Measurements from ENCODE around the gene RAB3IL1. TPM values are rescaled to one million over a fixed set of nuclear protein-coding genes. Genes with fewer than 3 reads are reported as not detected.
"Not testable (repeated sequence)": the region's sequence is repeated elsewhere in the genome, so short reads cannot be mapped to it uniquely, and the experiment has no call there.

Gene RAB3IL1, protein sequence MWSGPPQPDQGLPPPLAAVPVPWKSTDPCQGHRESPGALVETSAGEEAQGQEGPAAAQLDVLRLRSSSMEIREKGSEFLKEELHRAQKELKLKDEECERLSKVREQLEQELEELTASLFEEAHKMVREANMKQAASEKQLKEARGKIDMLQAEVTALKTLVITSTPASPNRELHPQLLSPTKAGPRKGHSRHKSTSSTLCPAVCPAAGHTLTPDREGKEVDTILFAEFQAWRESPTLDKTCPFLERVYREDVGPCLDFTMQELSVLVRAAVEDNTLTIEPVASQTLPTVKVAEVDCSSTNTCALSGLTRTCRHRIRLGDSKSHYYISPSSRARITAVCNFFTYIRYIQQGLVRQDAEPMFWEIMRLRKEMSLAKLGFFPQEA
- total RNA-seq = 1 to 10 TPM; 2.6 to 8.9 (median 5.4) TPM

DNA sequence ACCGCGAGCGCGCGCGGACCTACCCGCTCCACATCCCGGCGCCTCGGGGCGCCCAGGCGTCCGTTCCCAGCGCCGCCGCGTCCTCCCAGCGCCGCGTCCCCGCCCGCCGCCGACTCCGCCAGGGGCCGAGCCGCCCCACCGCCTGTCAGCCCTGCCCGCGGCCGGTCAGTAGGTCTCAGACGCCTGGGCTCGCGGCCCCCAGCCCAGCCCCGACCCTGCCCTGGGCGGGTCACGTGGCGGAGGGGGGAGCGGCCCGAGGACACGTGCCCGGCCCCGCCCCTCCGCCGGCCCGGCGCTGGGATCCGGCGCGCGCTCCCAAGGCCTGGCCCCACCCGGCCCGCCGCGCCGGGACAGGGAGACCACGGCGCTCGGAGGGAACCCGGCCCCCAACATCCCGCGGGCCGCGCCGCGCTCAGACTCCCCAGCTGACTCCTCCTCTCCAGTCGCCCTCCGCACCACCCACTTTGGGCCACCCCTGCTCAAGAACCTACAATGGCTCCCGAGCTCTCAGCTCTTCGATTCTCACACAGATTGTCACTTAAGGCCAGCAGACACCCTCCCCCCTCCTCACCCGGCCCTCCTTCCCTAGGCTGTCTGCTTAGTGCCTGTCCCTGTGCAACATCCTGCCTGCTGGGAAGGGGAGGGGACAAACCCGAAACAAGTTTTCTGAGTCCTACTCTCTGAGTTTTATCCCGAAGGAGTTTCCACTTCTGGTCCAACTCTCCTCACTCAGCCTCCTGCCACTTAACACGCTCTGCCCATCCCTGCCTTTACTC lies at the start of gene RAB3IL1:
TSS of gene RAB3IL1 (minus strand) at position 233 of the 776 bp plus-strand sequence. CDS start at position 34, 199 bp downstream.
- peaks cover 52% of the 10 kb centered on the region for H3K4me1 ChIP-seq
- peaks cover 23% of the 10 kb centered on the region for H3K27me3 ChIP-seq
- H3K27ac ChIP-seq = peak within 1 kb of the TSS; percentile 82
- no peaks in the 10 kb centered on the region for H3K36me3 ChIP-seq
- peak within 1 kb of the TSS; percentile 79 for H3K4me3 ChIP-seq
- 4% methylated on average over 13 of the region's 74 CpGs for WGBS
- TF ChIP-seq POLR2A (IDR thresholded peaks at IDR 0.05) (peak in 1 of 2 donors; percentile 59), EP300 (IDR thresholded peaks at IDR 0.05) (no peak)
- no peaks in the 10 kb centered on the region for H3K9me3 ChIP-seq
- peak; percentile 86 to 88 for DNase-seq (ENCODE audit: low spot score in 2 of 2)

DNA sequence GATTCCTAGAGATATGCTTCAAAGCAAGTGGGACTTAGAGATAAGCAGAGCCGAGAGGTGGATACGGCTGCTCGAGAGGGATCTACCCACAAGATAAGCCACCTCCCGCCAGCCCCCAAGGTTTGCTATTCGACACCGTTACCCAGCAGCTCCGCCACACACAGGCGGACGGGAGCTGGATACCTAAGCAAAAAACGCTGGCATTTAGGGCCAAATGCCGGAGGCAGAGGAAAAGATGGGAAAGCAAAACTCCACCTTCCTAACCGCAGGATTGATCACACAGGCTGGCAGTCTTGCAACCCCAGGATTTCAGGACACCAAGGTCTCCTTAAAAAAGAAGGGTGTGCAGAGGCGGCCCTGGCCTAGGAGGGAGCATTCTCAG lies 49.4 kb upstream of the RAB3IL1 start:
- TF ChIP-seq POLR2A (IDR thresholded peaks at IDR 0.05) (no peak), CTCF (IDR thresholded peaks at IDR 0.05) (no peak), POLR2AphosphoS5 (IDR thresholded peaks at IDR 0.05) (no peak), EP300 (IDR thresholded peaks at IDR 0.05) (no peak)
- Histone ChIP-seq H3K27ac (peak overlapping the region; percentile 99), H3K36me3 (peaks cover 18% of the 10 kb centered on the region), H3K9me3 (no peaks in the 10 kb centered on the region), H3K4me3 (peak overlapping the region; percentile 76), H3K4me1 (peaks cover 81% of the 10 kb centered on the region), H3K27me3 (no peaks in the 10 kb centered on the region)
- peak; percentile 73 to 74 for DNase-seq (ENCODE audit: low spot score in 2 of 2)
- under 1% methylated on average over 13 of the region's 13 CpGs for WGBS

DNA sequence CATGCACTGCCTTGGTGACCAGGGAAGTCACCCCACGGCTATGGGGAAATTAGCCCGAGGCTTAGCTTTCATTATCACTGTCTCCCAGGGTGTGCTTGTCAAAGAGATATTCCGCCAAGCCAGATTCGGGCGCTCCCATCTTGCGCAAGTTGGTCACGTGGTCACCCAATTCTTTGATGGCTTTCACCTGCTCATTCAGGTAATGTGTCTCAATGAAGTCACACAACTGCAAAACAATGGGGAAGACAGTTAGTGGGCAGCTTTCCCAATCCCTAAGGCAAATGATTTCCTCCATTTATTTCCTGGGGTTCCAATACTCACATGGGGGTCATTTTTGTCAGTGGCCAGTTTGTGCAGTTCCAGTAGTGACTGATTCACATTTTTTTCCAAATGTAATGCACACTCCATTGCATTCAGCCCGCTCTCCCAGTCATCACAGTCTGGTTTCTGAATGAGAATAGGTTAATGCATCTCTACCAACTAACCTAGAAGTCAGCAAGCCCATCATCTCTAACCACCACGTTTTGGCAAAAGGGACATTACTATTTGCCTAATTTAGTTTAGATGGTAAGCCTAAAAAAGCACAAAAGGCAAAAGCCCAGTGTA lies 47.4 kb upstream of the RAB3IL1 start:
- H3K36me3 ChIP-seq = peaks cover 18% of the 10 kb centered on the region

GRCh38 chr11:61964058-61964665 lies 46.8 kb upstream of the RAB3IL1 start:
- Histone ChIP-seq H3K4me1 (peaks cover 63% of the 10 kb centered on the region), H3K9me3 (no peaks in the 10 kb centered on the region), H3K4me3 (peak overlapping the region; percentile 76), H3K27me3 (no peaks in the 10 kb centered on the region), H3K36me3 (peaks cover 18% of the 10 kb centered on the region), H3K27ac (peak overlapping the region; percentile 61)
- peak; percentile 44 to 45 for DNase-seq (ENCODE audit: low spot score in 2 of 2)
- TF ChIP-seq EP300 (IDR thresholded peaks at IDR 0.05) = no peak
- peak in 1 of 2 donors; percentile 9 for TF ChIP-seq POLR2A (IDR thresholded peaks at IDR 0.05)
- WGBS = 51% methylated on average over 4 of the region's 4 CpGs

More for the DNA sequence above, 47.4 kb upstream of the RAB3IL1 start:
- H3K4me1 ChIP-seq = peaks cover 67% of the 10 kb centered on the region
- H3K4me3 ChIP-seq = peak overlapping the region; percentile 76
- not testable (repeated sequence) for H3K27ac ChIP-seq, H3K9me3 ChIP-seq, H3K27me3 ChIP-seq
- WGBS = 37% methylated on average over 9 of the region's 9 CpGs
- peak; percentile 73 to 74 for DNase-seq (ENCODE audit: low spot score in 2 of 2)

GRCh38 chr11:61963282-61964057 lies 46.1 kb upstream of the RAB3IL1 start:
- no peaks in the 10 kb centered on the region for H3K27me3 ChIP-seq
- H3K9me3 ChIP-seq = no peaks in the 10 kb centered on the region
- peak; percentile 57 to 74 for DNase-seq (ENCODE audit: low spot score in 2 of 2)
- no peak for TF ChIP-seq EP300 (IDR thresholded peaks at IDR 0.05)
- peak in 1 of 2 donors; percentile 8 for TF ChIP-seq POLR2A (IDR thresholded peaks at IDR 0.05)
- peak overlapping the region; percentile 61 for H3K27ac ChIP-seq
- peak overlapping the region; percentile 76 for H3K4me3 ChIP-seq
- H3K4me1 ChIP-seq = peaks cover 57% of the 10 kb centered on the region
- H3K36me3 ChIP-seq = peaks cover 18% of the 10 kb centered on the region
- 55% methylated on average over 10 of the region's 10 CpGs for WGBS

DNA sequence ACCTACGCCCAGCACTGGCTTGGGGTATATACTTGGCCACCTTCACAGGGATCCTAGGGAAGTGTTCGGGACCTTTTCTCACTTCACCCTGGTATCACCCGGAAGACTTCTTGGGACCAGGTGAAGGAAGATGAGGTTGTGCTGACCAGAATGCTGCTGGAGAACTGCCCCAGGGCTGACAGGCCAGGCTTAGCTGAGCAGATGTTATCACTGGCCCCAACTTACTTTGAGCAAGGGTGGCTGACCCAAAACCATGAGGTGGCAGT lies 45.6 kb upstream of the RAB3IL1 start:
- Histone ChIP-seq H3K9me3 (no peaks in the 10 kb centered on the region), H3K27ac (peak overlapping the region; percentile 61), H3K4me3 (no peak overlapping the region), H3K27me3 (no peaks in the 10 kb centered on the region), H3K4me1 (peaks cover 53% of the 10 kb centered on the region), H3K36me3 (peaks cover 22% of the 10 kb centered on the region)
- TF ChIP-seq EP300 (IDR thresholded peaks at IDR 0.05) (no peak), POLR2A (IDR thresholded peaks at IDR 0.05) (no peak), POLR2AphosphoS5 (IDR thresholded peaks at IDR 0.05) (no peak), CTCF (IDR thresholded peaks at IDR 0.05) (no peak)
- 87% methylated on average over 3 of the region's 3 CpGs for WGBS
- DNase-seq (ENCODE audit: low spot score in 2 of 2) = no peak
